ENCODE results near the gene VRK3. TPM values are rescaled to one million over a fixed set of nuclear protein-coding genes. Genes with fewer than 3 reads are reported as not detected.
A peak's percentile ranks its signal among the peaks of the same experiment; 100 is the strongest.

VRK3 gene
- total RNA-seq, 2 experiments from 2014 or later: 65.1 to 65.4 TPM

DNA sequence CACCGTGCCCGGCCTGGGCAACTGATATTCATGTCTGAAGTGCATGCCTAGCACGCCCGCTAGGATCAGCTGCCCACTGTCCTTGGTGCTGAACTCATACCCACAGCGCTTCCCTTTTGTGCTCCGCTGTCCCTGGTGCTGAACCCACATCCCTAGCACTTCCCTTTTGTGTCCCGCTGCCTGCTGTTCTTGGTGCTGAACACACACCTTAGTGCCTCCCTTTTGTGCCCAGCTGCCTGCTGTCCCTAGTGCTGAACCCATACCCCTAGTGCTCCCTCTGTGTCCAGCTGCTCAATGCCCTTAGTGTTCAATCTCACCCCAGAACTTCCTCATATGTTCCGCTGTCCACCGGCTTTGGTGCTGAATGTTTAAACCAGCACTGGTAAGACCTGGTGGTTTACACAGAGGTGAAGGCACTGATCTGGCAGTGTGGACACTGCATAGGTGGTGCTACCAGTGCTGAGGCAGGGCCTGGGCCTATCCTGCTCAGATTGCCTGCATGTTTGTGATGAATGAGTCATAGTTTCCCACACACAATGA, 37.9 kb downstream of the VRK3 start:
- peak; percentile 81 for ATAC-seq (ENCODE audit: poor library complexity)
- no peaks in the 10 kb centered on the region for H3K27me3 ChIP-seq (ENCODE audit: control insufficient read depth in 1 of 2, insufficient read depth in 2 of 2, low read length in 2 of 2)
- intact Hi-C loops (cut with DNase I, micrococcal nuclease): no loop called here
- peaks cover 56% of the 10 kb centered on the region for H3K36me3 ChIP-seq (ENCODE audit: insufficient read depth, low read length)
- H3K4me3 ChIP-seq (ENCODE audit: low read length): no peak overlapping the region
- peaks cover 0 to 4% of the 10 kb centered on the region in 2 experiments for H3K9me3 ChIP-seq (ENCODE audit: control insufficient read depth in 1 of 2, insufficient read depth in 1 of 2, low read length in 2 of 2)
- Mint-ChIP-seq H3K4me1 (ENCODE audit: low read depth) (no peaks in the 10 kb centered on the region), H3K27ac (no peak overlapping the region), H3K27me3 (no peaks in the 10 kb centered on the region), H3K4me3 (peak overlapping the region; percentile 0), H3K36me3 (ENCODE audit: low read depth) (peaks cover 83% of the 10 kb centered on the region), H3K9me3 (no peaks in the 10 kb centered on the region)
- peak; percentile 50 to 93 (median 74) for DNase-seq
- no peaks in the 10 kb centered on the region for H3K4me1 ChIP-seq (ENCODE audit: insufficient read depth, low read length)
- no peak overlapping the region for H3K27ac ChIP-seq (ENCODE audit: low read depth in 1 of 2, low read length in 2 of 2)
- CTCF ChIA-PET: interaction anchor here (0.5 kb wide), 1 partner anchor 51 kb away, joined by 3 read pairs; no protein-coding TSS in a partner anchor
- POLR2A ChIA-PET: interaction anchor here (0.7 kb wide), 1 partner anchor 11 kb away, joined by 3 read pairs; no protein-coding TSS in a partner anchor
- TF ChIP-seq, protein P1, sequence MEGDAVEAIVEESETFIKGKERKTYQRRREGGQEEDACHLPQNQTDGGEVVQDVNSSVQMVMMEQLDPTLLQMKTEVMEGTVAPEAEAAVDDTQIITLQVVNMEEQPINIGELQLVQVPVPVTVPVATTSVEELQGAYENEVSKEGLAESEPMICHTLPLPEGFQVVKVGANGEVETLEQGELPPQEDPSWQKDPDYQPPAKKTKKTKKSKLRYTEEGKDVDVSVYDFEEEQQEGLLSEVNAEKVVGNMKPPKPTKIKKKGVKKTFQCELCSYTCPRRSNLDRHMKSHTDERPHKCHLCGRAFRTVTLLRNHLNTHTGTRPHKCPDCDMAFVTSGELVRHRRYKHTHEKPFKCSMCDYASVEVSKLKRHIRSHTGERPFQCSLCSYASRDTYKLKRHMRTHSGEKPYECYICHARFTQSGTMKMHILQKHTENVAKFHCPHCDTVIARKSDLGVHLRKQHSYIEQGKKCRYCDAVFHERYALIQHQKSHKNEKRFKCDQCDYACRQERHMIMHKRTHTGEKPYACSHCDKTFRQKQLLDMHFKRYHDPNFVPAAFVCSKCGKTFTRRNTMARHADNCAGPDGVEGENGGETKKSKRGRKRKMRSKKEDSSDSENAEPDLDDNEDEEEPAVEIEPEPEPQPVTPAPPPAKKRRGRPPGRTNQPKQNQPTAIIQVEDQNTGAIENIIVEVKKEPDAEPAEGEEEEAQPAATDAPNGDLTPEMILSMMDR (IDR thresholded peaks at IDR 0.05): no peak

DNA sequence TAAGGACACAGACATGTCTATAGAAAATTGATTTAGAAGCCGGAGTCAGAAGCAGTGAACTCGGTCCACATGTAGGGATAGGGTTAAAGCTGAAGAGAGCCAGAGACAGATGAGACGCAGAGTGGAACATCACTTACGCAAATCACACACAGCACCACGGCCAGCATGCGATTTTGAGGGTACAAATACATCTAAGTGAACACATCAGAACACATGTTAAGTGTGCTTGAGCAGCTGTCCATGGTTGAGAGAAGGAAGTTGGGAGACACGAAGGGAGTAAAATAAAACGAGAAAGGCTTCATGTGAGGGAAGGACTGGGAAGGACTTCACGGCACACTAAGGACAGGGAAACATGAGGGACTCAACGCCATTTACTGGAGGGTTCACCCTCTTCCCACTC, 38.8 kb downstream of the VRK3 start:
- POLR2A ChIA-PET: interaction anchor here (0.7 kb wide), 1 partner anchor 10 kb away, joined by 3 read pairs; no protein-coding TSS in a partner anchor
- Histone ChIP-seq H3K27me3 (ENCODE audit: control insufficient read depth in 1 of 2, insufficient read depth in 2 of 2, low read length in 2 of 2) (no peaks in the 10 kb centered on the region), H3K4me3 (ENCODE audit: low read length) (no peak overlapping the region), H3K36me3 (ENCODE audit: insufficient read depth, low read length) (peaks cover 54% of the 10 kb centered on the region), H3K9me3 (ENCODE audit: control insufficient read depth in 1 of 2, insufficient read depth in 1 of 2, low read length in 2 of 2) (peaks cover 0 to 4% of the 10 kb centered on the region in 2 experiments), H3K4me1 (ENCODE audit: insufficient read depth, low read length) (no peaks in the 10 kb centered on the region), H3K27ac (ENCODE audit: low read depth in 1 of 2, low read length in 2 of 2) (no peak overlapping the region)
- no peaks in the 10 kb centered on the region for H3K9me3 Mint-ChIP-seq
- ATAC-seq (ENCODE audit: poor library complexity): no peak
- peaks cover 83% of the 10 kb centered on the region for H3K36me3 Mint-ChIP-seq (ENCODE audit: low read depth)
- no peaks in the 10 kb centered on the region for H3K27me3 Mint-ChIP-seq
- no peak overlapping the region for H3K27ac Mint-ChIP-seq
- no peak for DNase-seq
- CTCF ChIA-PET: interaction anchor here (0.5 kb wide), 1 partner anchor 50 kb away, joined by 3 read pairs; no protein-coding TSS in a partner anchor
- intact Hi-C loops (cut with DNase I, micrococcal nuclease): no loop called here
- H3K4me1 Mint-ChIP-seq (ENCODE audit: low read depth): no peaks in the 10 kb centered on the region
- no peak overlapping the region for H3K4me3 Mint-ChIP-seq
- TF ChIP-seq, protein P1 (IDR thresholded peaks at IDR 0.05): no peak

DNA sequence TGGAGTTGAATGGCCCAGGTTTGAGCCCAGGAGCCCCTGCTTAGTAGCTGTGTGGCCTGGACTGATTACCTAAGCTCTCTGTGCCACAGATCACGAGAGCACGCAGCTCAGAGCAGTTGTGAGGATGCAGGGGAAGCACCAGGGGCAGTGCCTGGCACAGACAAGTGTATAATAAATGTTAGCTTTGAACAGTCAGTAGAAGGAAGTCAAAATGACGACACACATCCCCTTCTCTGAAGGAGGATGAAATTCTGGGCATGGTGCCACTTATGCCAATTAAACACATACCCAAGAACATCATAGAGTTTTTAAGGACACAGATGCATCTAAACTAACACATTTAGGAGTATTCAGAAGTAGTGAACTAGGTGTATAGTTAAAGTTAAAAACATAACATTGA, 39.3 kb downstream of the VRK3 start:
- intact Hi-C loops (cut with DNase I, micrococcal nuclease): no loop called here
- POLR2A ChIA-PET: no interaction called here
- no peak for ATAC-seq (ENCODE audit: poor library complexity)

More for the DNA sequence above, 39.3 kb downstream of the VRK3 start:
- no peak overlapping the region for H3K4me3 ChIP-seq (ENCODE audit: low read length)
- H3K36me3 Mint-ChIP-seq (ENCODE audit: low read depth): peaks cover 83% of the 10 kb centered on the region
- no peaks in the 10 kb centered on the region for H3K9me3 Mint-ChIP-seq
- H3K36me3 ChIP-seq (ENCODE audit: insufficient read depth, low read length): peaks cover 50% of the 10 kb centered on the region
- no peaks in the 10 kb centered on the region for H3K4me1 ChIP-seq (ENCODE audit: insufficient read depth, low read length)
- H3K27me3 Mint-ChIP-seq: no peaks in the 10 kb centered on the region
- CTCF ChIA-PET: interaction anchor here (0.5 kb wide), 1 partner anchor 715 kb away, joined by 3 read pairs; no protein-coding TSS in a partner anchor
- no peak overlapping the region for H3K27ac Mint-ChIP-seq
- no peaks in the 10 kb centered on the region for H3K27me3 ChIP-seq (ENCODE audit: control insufficient read depth in 1 of 2, insufficient read depth in 2 of 2, low read length in 2 of 2)
- TF ChIP-seq, protein P1 (IDR thresholded peaks at IDR 0.05): no peak
- H3K27ac ChIP-seq (ENCODE audit: low read depth in 1 of 2, low read length in 2 of 2): no peak overlapping the region
- H3K4me3 Mint-ChIP-seq: no peak overlapping the region
- DNase-seq: no peak
- H3K9me3 ChIP-seq (ENCODE audit: control insufficient read depth in 1 of 2, insufficient read depth in 1 of 2, low read length in 2 of 2): peaks cover 0 to 4% of the 10 kb centered on the region in 2 experiments
- no peaks in the 10 kb centered on the region for H3K4me1 Mint-ChIP-seq (ENCODE audit: low read depth)

Data from CD4-positive, alpha-beta T cell (primary cell).